BJ (cell line): ENCODE measurements around the gene WDFY2. TPM values are rescaled to one million over a fixed set of nuclear protein-coding genes. Genes with fewer than 3 reads are reported as not detected.

Source experiments
- CTCF ChIA-PET: fragments of 350-600 bp; formaldehyde crosslinking; extraction: SDS; loops from one replicate; lab custom pipeline; 2021; ENCODE audit warnings: antibody characterized with exemption, inconsistent platforms; lab: Yijun Ruan, JAX
- POLR2A ChIA-PET: fragments of 300-600 bp; sonication (Branson Sonifier 250); formaldehyde crosslinking; extraction: SDS; loops from one replicate; lab custom pipeline; 2021; ENCODE audit warnings: antibody characterized with exemption; lab: Charles Lee
- DNase-seq: peaks from one replicate; pipeline ENCODE4 v3.0.0-alpha.2; 2011; ENCODE audit warnings: low read depth
- H3K27me3 ChIP-seq: 2 replicates; pipeline ENCODE4 v1.6.0; 2011; ENCODE audit warnings: low read length; ENCODE audit not compliant: control insufficient read depth, insufficient read depth
- H3K36me3 ChIP-seq: 2 replicates; pipeline ENCODE4 v1.5.1; 2011; ENCODE audit warnings: low read length; ENCODE audit not compliant: control insufficient read depth, insufficient read depth
- H3K4me3 ChIP-seq: 2 replicates; pipeline ENCODE4 v1.5.1; 2011; ENCODE audit warnings: low read depth, mild to moderate bottlenecking, control low read depth, low read length
- CTCF ChIP-seq: IDR thresholded peaks from 2 replicates; pipeline ENCODE4 v1.5.1; 2011; ENCODE audit warnings: low read depth, mild to moderate bottlenecking, control low read depth, inconsistent platforms, low read length, moderate library complexity; ENCODE audit not compliant: insufficient read depth
- polyA plus RNA-seq: library from polyadenylated mRNA; depleted of rRNA; stranded (reverse); fragments of >200 nt; gene quantifications from 2 replicates; pipeline ENCODE4 v1.2.3, GENCODE V29; 2011

Gene WDFY2
- polyA plus RNA-seq, 1 experiment, result 4.3 TPM

DNA sequence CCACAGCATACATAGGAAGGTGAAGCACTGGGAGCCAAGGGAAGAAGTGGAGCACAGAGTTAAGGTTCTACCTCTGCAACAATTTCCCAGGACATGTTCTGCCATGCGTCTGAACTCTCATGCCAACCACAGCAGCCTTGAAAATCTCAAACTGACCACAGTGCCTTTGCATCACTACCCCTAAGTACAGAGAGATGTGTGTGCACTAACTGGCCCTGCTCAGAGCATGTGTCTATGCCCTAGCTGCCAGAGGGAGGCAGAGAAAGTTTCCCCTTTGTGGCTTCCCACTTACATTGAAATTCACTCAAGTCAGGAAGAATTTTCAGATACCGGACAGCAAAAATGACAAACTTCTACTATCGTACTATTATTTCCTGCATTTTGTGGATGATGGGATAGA, 26.8 kb upstream of the WDFY2 start:
- CTCF ChIA-PET, result no interaction called here
- no peaks in the 10 kb centered on the region for H3K27me3 ChIP-seq
- DNase-seq, result no peak
- no peak overlapping the region for H3K4me3 ChIP-seq
- TF ChIP-seq CTCF, result no peak
- POLR2A ChIA-PET, result no interaction called here
- no peaks in the 10 kb centered on the region for H3K36me3 ChIP-seq

GRCh38 chr13:51557875-51558612, 26.2 kb upstream of the WDFY2 start:
- no peak overlapping the region for H3K4me3 ChIP-seq
- DNase-seq, result peak; percentile 28
- POLR2A ChIA-PET, result no interaction called here
- no peaks in the 10 kb centered on the region for H3K27me3 ChIP-seq
- CTCF ChIA-PET, result no interaction called here
- no peak for TF ChIP-seq CTCF
- H3K36me3 ChIP-seq, result no peaks in the 10 kb centered on the region

GRCh38 chr13:51559946-51560735, 24.1 kb upstream of the WDFY2 start:
- ChIA-PET CTCF (no interaction called here), POLR2A (no interaction called here)
- H3K4me3 ChIP-seq, result no peak overlapping the region
- H3K27me3 ChIP-seq, result no peaks in the 10 kb centered on the region
- no peak for DNase-seq
- no peak for TF ChIP-seq CTCF
- H3K36me3 ChIP-seq, result no peaks in the 10 kb centered on the region

GRCh38 chr13:51562011-51562671, 22.1 kb upstream of the WDFY2 start:
- no peak overlapping the region for H3K4me3 ChIP-seq
- CTCF ChIA-PET, result no interaction called here
- no peaks in the 10 kb centered on the region for H3K27me3 ChIP-seq
- no peak for DNase-seq
- H3K36me3 ChIP-seq, result no peaks in the 10 kb centered on the region
- TF ChIP-seq CTCF, result no peak
- POLR2A ChIA-PET, result no interaction called here

DNA sequence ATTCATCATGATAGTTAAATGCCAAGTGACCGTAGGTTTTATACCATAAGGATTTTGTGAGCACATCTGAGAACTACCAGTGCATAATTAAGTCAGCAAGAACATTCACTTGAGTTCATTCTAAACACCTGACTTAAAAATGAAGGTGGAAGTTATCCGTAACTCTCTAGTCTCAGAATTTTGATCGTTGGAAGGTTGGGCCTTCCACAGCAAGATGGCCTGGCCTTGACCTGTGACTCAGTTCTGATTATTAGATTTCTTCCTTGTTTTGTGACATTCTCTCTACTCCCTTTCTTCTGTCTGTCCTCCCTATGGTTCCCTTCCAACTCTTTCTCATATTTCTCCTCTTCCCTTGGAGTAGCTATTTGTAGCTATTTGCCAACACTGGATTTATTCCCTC, 20.0 kb upstream of the WDFY2 start:
- TF ChIP-seq CTCF, result no peak
- H3K36me3 ChIP-seq, result no peaks in the 10 kb centered on the region
- ChIA-PET CTCF (no interaction called here), POLR2A (no interaction called here)
- DNase-seq, result no peak
- H3K4me3 ChIP-seq, result no peak overlapping the region
- H3K27me3 ChIP-seq, result no peaks in the 10 kb centered on the region
